GM21367 (cell line): Measurements from ENCODE around the gene PDLIM4.

Source experiments
- ATAC-seq: cut with Tn5 transposase; IDR thresholded peaks from one replicate; pipeline ENCODE4 v1.9.1; 2021; ENCODE audit not compliant: unreplicated experiment

The PDLIM4 gene

DNA sequence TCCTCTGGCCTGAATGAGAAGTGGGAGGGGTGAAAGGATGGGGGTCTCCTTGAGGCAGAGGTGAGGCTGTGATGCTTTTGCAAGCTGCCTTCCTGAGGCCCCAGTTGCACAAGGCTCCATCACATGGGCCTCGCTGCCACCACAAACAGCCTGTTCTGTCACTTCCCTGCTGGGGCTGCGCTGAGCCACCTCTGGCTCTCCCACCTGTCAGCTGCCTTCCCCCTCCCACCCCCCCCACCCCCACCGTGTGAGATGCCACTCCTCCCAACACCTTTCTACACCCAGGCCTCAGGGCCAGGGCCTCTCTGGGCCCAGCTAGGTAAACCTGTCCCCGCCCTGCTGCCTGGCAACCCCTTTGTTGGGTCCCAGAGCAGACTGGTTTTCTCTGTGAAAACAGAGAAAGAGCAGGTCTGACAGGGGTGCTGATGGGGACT lies 4.5 kb upstream of the PDLIM4 start:
- no peak for ATAC-seq

GRCh38 chr5:132253452-132254320 lies 3.8 kb upstream of the PDLIM4 start:
- no peak for ATAC-seq

- no peak for ATAC-seq
Measured at GRCh38 chr5:132254321-132254977, 3.0 kb upstream of the PDLIM4 start.

DNA sequence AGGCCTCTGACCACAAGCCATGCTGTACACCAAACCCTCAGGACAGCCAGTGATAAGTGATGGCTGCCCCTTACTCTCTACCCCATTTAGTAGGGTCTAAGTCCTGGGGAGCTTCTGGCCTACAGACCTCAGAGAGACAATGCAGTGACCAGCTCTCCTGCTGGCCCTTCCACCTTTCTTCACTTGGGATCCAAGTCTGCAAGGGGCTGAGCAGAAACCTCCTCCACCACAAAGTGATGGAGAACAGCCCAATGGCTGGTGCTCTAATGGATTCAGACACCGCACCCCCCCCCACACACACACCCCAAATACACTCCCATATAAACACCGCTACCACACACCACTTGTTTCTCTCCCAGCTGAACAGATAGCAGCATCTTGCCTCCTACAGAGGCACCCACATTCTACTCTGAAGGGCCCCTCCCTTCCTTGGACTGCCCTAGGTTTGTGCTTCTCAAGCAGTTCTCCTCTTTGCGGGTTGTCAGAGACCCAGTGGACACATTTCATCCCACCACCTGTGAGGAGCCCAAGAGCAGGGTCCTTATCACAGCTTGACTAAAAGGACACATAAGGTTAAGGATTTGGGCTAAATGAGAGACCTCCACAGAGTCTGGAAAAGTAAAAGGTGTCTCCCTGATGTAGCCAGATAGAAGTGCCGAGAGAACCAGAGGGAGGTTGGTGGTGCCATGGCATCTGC lies 1.3 kb upstream of the PDLIM4 start:
- no peak for ATAC-seq

DNA sequence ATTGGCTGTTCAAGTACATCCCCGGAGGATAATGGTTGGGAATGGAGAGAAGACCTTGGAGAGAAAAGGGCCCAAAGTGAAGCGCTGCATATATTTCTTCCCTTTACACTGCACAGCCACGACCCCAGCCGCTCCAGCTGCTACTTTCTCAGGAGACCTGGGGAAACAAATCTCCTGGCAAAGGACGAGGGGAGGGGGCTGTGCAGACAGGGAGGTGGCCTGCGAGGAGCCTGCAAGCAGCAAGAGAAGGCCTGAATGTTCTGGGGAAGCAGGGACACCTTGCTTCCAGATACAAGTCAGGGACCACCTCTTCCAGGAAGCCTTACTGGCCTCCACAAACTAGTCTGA lies 739 bp upstream of the PDLIM4 start:
- no peak for ATAC-seq

DNA sequence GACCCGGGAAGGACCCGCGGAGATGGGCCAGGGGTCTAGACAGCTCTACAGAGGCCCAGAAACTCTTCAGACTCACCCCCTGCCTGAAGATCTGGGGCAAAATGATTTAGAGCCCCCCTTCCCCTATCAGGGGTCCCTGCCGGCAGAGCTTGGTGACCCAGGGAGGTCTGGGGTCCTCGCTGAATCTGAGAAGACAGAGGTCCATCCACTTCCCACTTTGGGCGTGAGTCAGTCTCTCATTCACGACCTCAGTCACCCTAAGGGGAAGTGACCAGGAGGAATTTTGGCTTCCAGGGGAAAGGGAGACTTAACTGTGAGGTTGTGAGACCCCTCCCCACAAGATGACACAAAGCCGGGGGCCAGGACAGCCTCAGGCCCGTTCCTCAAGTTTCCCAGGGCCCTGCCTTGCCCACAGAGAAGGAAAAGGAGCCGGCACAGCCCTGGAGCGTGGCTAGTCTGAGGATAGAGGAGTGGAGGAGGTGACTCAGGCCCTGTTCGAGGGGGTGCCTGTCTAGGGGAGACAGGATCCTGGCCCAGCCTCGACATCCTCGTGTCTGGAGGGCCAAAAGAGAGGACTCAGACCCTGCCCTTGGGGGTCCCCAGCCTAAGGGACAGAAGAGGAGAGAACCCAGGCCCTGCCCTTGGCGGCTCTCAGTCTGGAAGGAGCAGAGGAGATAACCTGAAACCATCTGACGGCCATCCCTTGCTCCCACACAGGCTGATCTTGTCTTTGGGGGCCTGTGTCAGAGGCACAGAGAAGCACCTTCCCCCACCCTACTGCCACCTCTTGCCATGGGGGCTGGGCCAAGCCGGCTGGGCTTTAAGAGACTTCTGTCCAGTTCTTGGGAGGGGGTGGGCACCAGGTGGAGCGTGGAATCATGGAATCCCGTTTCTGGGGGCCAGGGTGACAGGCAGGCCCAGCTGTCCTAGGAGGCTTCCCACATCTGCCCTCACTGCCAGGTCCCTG lies 889 bp downstream of the PDLIM4 start:
- ATAC-seq = no peak

DNA sequence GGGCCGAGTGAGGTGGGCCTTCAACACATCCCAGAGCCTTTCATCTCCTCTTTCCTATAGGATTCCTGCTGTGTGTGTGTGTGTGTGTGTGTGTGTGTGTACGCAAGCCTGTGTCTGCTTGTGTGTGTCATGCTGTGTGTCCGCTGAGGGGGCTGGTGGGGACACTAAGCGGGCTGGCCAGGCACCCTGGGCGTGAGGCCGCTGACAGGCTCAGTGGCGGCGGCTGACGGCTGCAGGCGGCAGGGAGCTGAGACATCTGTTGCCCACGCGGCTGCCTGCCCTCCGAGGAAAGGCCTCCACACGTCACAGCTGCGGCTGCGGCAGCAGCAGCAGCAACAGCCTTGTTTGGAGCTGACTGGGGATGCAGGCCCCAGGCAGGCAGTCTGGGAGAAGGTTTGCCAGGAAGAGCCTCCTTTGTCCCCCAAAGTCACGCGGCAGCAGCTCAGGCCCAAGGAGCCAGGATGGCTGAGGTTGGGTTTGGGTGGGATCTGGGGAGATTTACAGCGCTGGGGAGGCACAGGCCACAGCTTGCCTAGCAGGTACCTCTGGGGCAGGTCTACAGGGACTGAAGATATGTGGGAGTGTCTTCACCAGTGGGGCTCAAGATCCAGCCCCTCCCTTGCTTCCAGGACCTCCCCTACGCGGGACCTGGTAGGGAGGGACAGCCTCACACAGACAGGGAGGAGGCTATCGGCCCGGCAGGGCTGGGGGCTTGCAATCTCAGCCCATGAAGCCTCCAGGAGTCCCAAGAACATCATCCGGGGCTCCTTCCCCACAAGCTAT lies 1.8 kb downstream of the PDLIM4 start:
- no peak for ATAC-seq

DNA sequence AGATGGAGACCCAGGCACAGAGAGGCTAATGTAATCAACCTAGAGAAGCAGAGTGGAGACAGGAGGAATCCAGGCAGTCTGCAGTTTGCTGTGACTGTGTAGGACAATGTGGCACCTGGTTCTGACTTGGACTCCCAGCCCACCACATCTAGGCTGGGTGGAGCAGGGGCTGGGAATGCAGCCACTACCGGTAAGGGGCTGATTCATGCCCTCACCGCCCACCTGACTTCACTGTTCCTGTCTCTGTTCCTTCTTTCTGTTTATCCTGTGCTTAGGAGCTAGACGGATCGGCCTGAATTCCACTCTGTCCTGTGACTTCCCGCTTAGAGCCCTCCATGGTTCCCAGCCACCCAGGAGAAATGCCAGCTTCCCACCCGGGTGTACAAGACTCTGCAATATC lies 2.6 kb downstream of the PDLIM4 start:
- no peak for ATAC-seq

GRCh38 chr5:132260714-132261551 lies 3.4 kb downstream of the PDLIM4 start:
- no peak for ATAC-seq

- ATAC-seq = no peak
Measured at GRCh38 chr5:132261881-132262845, 4.7 kb downstream of the PDLIM4 start.

- no peak for ATAC-seq
Measured at GRCh38 chr5:132262882-132263547, 5.5 kb downstream of the PDLIM4 start.

GRCh38 chr5:132263548-132264261 lies 6.2 kb downstream of the PDLIM4 start:
- no peak for ATAC-seq

DNA sequence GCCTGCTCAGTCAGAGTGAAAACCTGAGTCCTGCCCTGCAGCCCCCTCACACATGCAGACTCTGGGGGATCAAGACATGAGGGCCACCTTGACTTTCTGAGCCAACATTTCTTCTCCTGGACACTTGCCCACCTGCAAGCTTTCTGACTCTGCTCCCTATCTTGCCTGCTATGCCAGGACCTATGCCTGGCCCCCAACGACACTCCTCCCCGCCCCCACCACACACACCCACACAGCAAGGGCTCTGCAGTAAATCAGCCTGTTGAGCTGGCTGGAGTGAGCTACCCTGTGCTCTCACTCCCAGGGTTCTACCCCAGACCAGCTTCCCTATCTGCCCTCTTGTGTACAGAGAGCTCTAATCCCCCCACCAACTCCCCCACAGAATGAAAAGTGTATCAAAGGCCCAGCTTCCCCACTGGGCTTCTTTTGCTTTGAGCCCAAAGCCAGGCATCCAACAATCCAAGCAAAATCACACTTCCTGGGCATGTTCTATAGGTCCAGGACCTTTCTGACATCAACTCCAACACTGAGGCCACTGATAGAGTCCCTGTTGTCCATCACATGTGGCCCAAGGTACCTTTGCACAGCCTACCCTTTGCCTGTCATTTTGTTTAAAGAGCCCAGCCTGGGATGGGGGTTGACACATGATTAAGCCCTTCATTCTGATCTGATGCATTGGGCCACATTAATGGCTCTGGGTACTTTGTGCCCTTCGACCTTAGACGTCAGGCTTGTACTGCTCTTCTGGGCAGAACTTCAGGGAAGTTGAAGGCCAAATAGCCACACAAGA lies 7.2 kb downstream of the PDLIM4 start:
- ATAC-seq = no peak

DNA sequence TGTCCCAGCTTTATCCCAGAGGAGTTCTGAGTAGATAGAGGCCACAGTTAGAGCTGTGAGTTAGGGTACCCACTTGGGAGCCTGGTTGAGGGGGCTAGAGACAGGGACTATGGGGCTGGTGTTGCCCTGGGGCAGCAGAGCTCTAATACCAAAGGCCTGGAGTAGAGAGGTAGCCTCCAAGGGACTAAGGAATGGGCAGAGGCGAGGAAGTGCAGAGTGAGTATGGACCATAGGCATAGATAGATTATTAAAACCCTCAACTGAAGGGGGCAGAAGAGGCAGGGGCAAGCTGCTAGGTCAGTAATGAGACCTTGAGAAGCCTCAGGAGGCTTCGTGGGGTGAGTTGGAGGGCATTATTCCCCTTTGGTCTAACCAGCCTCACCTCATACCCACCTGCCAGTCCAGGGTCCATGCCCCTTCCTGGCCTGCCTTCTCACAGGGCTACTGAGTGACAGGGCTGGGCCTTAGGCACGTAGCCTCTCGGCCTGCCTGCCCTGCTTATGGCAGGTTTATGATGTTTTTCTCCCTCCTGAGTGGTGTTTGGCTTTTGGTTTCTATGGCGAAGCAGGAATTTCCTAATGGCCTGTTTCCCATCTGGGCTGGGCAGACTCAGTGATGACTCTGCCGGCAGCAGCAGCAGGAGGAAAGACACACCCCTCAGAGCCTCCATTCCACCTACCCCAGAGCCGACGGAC lies 8.0 kb downstream of the PDLIM4 start:
- no peak for ATAC-seq

- no peak for ATAC-seq
Measured at GRCh38 chr5:132266031-132266835, 8.7 kb downstream of the PDLIM4 start.
